GM18498 (cell line): ENCODE results near the gene SSH2.
"Not testable (repeated sequence)": the region's sequence is repeated elsewhere in the genome, so short reads cannot be mapped to it uniquely, and the experiment has no call there.

Experiments used
- ATAC-seq: cut with Tn5 transposase; IDR thresholded peaks from one replicate; pipeline ENCODE4 v1.9.1; 2021; ENCODE audit warnings: mild to moderate bottlenecking, moderate library complexity; ENCODE audit not compliant: unreplicated experiment

Gene SSH2

DNA sequence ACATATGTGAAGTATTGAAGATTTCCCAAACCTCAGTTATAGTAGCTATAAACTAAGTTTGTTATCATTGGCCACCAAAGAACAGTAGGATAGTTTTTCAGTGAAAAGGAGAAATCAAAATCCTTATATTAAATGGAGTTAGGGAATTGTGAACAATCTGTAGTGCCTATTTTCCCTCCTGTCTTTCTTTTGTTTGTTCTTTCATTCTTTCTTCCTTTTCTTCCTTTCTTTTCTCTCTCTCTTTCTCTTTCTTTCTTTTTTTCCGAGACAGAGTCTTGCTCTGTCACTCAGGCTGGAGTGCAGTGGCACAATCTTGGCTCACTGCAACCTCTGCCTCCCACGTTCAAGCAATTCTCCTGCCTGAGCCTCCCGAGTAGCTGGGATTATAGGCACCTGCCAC, 48.8 kb downstream of the SSH2 start:
- ATAC-seq: no peak

DNA sequence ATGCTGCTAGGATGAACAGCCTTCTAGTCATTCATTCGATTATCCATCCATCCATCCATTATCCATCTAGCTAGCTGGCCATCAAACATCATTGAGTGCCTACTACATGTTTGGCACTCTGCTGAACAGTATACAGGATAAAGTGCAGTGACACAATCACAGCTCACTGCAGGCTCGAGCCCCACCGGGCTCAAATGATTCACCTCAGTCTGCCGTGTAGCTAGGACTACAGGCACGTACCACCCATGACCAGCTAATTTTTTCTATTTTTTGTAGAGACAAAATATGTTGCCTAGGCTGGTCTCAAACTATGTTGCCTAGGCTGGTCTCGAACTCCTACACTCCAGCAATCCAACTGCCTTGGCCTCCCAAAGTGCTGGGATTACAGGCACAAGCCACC, 50.0 kb downstream of the SSH2 start:
- no peak for ATAC-seq

DNA sequence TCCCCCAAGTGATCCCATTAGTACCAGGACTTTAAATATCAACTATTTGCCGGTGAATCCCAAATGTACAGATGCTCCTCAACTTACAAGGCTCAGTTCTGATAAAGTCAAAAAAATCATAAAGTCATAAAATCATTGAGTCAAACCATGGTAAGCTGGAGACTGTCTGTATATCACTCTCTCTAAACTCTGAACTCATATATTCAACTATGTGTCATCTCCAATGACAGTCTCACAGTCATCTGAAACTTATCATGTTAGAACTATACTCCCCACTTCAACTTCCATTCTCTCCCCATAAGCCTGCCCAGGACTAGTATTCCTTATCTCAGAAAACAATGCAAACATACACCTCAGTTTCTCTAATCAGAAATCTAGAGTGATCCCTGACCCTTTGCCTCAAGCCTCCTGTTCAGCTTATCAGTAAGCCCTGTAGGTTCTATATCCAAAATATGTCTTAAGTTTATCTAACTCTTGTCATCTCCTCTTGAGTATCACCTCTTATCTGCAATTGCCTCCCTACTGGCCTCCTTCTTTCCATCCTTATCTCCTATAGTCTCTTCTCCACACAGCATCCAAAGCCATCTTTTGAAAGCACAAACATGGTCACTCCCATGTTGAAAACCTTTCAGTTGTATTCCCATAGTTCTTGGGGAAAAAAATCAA, 55.0 kb downstream of the SSH2 start:
- ATAC-seq: no peak

DNA sequence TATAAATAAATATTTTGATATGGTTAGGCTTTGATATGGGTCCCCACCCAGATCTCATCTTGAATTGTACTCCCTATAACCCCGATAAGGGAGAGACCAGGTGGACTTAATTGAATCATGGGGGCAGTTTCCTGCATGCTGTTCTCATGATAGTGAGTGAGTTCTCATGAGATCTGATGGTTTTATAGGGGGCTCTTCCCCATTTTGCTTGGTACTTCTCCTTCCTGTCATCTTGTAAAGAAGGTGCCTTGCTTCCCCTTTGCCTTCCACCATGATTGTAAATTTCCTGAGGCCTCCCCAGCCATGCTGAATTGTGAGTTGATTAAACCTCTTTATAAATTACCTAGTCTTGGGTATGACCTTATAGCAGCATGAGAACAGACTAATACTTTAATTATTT, 55.7 kb downstream of the SSH2 start:
- ATAC-seq: not testable (repeated sequence)

DNA sequence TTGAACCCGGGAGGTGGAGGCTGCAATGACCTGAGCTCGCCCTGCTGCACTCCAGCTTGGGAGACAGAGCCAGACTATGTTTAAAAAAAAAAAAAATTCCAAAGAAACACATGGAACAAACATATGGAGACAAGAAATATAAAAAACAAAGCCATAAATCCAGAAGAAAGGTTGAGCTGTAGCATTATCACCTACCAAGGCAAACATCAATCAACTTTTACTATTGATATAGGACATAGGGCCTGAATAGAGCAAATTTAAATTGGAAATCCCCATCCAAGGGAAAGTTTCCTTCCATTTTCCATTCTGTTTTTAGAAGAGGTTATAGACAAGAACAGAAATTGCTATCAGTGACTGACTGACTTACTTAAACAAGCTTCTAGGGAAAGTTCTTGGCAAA, 56.6 kb downstream of the SSH2 start:
- ATAC-seq: no peak

DNA sequence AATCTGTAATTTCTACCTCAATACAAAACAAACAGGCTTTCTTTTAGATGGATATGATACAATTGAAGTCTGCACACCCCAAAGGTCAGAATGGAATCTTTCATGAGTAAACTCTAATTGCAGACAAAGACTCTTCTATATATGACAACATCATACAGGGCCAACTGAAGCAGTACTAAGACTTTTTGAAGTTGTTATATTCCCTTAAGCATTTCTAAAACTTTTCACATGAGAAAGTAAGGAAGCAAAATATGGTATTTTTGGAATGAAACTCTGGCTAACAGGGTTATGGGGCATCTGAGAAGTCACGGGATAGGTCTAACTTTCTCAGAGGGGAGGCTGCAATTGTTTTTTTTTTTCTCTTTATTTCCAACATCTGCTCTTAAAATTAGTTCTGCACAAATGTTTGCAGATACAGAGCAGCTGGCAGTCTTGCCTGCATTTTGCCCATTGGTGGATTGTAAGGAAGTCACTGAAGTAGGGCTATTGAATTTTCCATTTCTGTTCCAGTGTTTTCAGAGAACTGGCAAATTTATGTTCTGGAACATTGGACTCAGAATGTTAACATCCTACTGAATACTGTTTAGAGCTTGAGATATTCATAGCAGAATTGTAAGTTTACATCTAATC, 59.1 kb downstream of the SSH2 start:
- ATAC-seq: no peak

DNA sequence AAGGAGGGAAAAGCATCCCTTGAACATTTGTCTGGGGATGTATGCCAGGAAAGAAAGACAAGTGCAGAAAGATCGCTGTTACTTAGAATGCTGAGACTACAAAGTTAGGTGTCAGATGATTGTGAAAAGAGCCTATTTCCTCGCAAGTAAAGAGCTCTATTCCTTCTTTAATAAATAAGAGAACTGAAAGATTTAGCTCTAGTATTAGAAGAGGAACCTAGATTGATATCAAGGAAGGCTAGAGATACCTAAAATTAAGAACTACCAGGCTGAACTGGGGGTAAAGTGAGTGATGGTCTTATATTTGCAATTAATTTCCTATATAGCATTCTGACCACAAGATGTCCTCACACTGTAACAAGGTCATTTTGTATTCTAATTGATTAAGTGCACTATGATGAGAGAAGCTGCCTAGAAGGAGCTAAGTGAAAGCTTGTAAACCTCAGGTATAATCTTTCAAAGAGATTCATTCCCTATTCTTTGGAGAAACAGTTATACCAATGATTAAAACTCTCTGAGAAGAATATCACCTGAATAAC, 62.3 kb downstream of the SSH2 start:
- ATAC-seq: no peak

DNA sequence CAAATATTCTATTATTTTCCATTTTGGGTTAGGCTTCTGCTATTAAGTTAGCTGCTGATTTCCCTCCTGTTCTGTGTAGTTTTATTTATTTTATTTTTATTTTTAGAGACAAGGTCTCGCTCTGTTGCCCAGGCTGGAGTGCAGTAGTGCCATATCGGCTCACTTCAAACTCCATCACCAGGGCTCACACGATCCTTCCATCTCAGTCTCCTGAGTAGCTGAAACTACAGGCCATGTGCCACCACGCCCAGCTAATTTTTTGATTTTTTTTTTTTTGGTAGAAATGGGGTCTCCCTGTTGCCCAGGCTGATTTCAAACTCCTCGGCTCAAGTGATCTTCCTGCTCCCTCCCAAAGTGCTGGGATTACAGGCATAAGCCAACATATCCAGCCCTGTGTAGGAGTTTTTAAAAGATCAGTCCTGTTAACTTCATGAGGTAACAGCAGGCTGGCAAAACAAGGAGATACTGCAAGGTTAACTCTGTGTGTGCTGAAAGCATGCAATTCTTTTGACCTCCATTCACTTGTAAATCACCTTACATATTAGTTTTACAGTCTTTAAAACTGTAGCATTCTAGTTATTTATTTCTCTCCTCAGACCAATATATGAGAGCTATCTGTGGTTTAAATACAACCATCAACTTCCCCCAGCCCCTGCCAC, 63.2 kb downstream of the SSH2 start:
- no peak for ATAC-seq

DNA sequence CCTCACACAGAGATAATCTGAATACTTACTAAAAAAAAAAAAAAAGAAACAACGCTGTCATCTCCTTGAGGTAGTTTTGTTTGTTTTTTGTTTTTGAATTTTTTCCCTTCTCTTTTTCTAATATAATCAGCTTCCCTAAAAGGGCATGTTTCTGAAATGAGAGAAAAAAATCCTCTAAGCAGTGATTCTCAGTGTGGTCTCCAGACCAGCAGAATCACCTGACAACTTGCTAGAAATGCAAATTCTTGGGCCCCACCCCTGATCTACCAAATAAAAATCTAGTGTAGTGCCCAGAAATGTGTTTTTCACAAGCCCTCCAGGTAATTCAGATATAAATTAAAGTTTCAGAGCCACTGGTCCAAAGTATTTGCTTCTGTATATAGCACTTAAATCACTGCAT, 65.4 kb downstream of the SSH2 start:
- no peak for ATAC-seq

DNA sequence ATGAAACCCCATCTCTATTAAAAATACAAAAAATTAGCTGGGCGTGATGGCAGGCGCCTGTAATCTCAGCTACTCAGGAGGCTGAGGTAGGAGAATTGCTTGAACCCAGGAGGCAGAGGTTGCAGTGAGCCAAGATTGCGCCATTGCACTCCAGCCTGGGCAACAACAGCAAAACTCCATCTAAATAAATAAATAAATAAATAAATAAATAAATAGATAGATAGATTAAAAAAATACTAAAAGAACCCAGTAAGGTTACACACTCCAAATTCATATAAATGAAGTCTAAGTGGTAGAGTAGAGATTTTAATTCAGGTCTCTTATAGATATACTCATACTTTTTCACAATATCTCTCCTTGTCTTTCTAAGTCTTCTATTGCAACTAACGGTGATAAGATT, 65.9 kb downstream of the SSH2 start:
- ATAC-seq: not testable (repeated sequence)

DNA sequence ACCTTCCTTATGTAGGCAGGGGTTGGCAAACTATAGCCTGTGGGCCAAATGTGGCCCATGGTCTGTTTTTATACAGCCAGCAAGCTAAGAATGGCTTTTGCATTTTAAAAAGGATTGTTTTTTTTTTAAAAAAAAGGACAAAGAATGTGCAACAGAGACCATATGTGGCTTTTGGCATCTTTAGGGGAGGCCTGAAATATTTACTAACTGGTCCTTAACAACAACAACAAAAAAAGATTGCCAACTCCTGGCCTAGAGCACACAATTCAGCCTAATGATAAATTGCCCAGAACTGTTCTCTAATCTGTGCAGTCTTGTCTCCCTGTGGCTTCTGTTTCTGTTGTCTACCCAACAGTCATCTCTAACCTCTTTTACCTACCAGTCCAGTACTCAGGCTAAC, 67.1 kb downstream of the SSH2 start:
- no peak for ATAC-seq

DNA sequence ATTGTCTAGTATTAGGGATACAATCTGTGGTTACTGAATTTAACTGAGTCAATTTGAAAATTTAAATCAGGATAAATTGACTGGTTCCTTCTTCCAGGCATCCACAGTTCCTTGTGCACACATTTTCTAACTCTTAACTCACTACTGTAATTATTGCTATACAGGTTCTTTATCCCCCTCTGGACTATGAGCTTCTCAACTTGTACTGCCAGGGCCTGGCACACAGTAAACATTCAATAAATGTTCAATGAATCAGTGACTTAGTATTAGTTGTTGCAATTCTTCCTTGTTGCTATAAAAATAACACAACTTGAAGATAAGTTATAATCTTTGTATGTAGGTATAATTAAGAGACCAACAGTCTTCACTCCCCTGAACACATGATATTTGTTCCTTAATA, 67.9 kb downstream of the SSH2 start:
- ATAC-seq: no peak

DNA sequence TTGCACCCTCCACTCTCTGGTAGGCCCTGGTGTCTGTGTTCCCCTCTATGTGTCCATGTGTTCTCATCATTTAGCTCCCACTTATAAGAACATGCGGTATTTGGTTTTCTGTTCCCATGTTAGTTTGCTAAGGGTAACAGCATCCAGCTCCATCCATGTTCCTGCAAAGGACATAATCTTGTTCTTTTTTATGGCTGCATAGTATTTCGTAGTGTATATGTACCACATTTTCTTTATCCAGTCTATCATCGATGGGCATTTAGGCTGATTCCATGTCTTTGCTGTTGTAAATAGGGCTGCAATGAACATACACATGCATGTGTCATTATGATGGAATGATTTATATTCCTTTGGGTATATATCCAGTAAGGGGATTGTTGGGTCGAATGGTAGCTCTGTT, 70.6 kb downstream of the SSH2 start:
- ATAC-seq: not testable (repeated sequence)

DNA sequence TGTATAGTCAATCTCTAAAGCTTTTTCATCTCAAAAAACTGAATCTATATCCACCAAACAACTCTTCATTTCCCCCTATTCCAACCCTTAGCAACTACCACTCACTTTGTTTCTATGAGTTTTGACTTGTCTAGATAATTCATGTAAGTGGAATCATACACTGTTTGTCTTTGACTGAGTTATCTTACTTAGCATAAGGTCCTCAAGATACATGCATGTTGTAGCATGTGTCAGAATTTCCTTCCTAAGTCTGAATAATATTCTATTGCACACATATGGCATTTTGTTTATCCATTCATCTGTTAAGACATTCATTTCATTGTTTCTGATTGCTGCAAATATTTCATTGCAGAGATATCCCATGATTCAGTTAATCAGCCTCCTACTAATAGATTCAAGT, 72.2 kb downstream of the SSH2 start:
- ATAC-seq: no peak

DNA sequence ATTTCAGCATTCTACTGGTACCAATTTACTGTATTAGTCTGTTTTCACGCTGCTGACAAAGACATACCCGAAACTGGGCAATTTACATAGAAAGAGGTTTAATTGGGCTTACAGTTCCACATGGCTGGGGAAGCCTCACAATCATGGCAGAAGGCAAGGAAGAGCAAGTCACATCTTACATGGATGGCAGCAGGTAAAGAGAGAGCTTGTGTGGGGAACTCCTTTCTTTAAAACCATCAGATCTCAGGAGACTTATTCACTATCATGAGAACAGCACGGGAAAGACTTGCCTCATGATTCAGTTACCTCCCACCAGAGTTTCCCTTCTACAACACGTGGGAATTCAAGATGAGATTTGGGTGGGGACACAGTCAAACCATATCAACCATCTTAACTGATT, 72.9 kb downstream of the SSH2 start:
- ATAC-seq: not testable (repeated sequence)

DNA sequence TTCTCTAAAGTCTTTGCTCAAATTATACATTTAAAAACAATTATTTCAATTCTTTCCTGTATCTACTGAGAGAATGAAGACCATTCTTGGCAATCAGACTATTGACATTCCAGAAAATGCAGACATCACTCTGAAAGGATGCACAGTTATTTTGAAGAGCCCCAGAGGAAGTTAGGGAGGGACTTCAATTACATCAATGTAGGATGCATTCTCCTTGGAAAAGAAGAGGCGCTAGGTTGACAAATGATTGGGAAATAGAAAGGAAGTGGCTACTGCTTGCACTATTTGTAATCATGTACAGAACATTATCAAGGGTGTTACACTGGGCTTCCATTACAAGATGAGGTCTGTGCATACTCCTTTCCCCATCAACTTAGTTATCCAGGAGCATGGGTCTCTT, 74.3 kb downstream of the SSH2 start:
- no peak for ATAC-seq

DNA sequence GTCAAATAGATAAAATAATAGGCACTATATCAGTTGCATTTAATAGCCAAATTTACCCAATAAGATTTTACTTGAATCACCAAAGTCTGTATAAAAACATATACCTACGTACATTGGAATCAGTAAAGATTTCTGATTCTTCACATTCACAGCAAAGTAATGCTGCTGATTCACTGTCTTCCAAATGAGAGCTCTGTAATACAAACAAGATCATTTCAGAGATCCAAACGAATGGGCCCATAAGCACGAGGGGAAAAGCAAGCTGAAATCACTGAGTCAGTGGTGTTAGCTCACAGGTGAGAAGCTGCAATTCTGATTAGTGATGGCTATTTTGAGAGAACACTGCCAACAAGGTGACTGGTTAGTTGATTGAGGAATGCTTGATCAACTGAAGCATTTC, 81.3 kb downstream of the SSH2 start:
- ATAC-seq: no peak

DNA sequence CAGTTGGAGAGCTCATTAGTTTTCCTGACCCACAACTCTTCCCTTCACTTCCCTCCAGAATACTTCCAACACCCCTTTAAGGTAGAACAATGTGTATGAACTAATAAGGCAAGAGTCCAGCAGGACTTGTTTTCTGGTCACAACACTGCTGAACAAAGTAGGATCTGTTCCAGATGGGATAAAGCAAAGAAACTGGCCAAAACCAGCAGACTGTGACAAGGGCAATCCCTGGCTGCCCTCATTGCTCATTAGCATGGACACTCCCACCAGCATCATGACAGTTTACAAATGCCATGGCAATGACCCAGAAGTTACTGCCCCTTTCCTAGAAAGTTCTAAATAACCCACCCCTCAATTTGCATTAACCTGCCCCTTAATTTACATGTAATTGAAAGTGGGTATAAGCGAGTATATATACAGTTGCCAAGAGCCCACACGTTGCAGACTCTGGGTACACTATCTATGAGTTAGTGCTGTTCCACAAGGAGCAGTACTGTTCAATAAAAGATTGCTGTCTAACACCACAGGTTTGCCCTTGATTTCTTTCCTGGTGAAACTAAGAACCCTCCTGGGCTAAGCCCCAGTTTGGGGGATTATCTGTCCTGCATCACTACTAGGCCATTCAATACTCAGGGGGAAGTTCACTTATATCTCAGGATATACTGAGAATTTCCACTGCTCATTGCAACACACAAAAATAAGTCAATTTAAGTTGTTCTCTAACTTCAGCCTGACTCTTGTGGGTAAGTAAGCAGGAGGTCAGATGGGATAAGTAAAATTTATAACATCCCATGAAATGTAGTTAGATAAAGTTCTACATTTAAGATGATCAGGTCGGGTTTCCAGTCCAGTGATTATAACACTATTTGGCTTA, 82.3 kb downstream of the SSH2 start:
- ATAC-seq: no peak

DNA sequence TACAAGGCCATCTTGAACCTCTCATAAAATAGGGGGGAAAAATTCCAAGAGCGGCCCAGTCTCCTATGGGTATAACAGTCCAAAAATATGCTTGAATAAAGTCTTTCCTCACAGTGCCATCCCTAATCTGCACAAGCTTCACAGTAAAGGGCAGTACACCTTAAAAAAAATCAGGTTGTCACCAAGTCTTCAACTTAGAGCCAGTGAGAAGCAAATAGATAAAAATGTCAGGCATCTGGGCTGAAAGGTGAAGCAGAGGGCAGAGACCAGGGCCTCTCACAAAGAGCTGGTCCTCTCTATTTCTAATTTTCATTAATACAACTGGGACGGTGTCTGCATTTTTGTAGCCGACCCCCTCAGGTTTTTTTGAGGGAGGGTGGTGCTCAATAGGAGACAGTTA, 82.9 kb downstream of the SSH2 start:
- no peak for ATAC-seq

DNA sequence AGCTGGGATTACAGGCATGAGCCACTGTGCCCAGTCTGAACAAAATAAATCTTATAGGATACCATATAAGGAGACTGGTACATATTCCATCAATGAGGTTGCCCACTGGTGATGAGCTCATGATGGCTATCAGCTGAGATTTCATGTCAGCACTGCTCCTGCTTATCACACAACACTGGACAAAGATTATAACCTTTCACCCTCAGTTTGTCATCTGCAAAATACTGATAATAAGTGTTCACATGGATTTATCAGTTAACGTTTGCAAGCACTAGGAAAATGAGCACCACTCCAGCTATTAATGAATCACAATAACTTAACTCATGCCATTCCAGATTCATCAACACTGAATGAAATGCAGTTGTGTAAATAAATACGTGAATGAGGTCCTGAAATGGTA, 83.7 kb downstream of the SSH2 start:
- ATAC-seq: no peak

DNA sequence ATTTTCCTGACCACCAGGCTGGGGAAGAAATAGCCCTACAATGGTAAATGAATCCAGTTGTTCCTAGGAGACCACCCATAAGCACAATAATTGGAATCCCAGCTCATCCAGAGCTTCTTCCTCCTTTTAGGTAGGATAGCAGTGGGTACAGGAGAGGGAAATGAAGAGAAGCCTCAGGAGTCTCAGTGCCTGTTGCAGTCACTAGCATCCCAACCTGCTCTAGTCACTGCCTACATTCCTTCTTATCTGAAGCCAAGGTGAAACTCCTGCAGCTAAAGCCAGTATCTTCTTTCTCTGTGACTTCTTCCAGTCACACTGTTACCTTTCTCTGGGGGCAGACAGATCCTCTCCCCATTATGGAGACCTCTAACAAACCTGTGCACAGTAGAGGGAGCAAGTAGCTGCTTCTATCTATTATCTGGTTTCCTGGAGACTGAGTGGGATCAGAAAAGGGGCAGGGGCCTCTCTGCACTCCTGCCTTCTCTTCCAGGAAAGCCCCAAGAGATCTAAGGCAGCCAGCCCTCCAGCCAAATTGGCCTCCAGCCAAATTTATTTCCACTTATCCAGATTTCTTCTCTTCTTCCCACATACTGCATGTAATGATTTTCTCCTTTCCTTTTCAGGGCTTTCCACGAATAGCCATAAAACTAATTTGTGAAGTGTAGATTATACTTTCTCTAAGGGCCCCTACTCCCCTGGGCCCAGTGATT, 85.5 kb downstream of the SSH2 start:
- no peak for ATAC-seq
